Smooth muscle cell (in vitro differentiated cells): ENCODE measurements around the gene INKA1. TPM values are rescaled to one million over a fixed set of nuclear protein-coding genes. Genes with fewer than 3 reads are reported as not detected.

ENCODE experiments used
- DNase-seq: peaks from one replicate; lab custom pipeline; 2025; ENCODE audit not compliant: unreplicated experiment; lab: John Stamatoyannopoulos, UW
- H2AFZ ChIP-seq: fragments of 200-600 bp; sonication (generic); 2 replicates; pipeline ENCODE4 v1.6.0; 2016; ENCODE audit warnings: antibody characterized with exemption, low read depth, mild to moderate bottlenecking
- H3F3A ChIP-seq: fragments of 200-600 bp; sonication (generic); 2 replicates; pipeline ENCODE4 v1.6.0; 2017; ENCODE audit warnings: antibody characterized with exemption, low read depth
- H3K27ac ChIP-seq: fragments of 200-600 bp; sonication (generic); 2 replicates; pipeline ENCODE4 v1.5.1; 2016; ENCODE audit warnings: low read depth, mild to moderate bottlenecking
- H3K27me3 ChIP-seq: fragments of 200-600 bp; sonication (generic); 2 replicates; pipeline ENCODE4 v1.6.1; 2016; ENCODE audit warnings: low read depth, mild to moderate bottlenecking
- H3K36me3 ChIP-seq: fragments of 200-600 bp; sonication (generic); 2 replicates; pipeline ENCODE4 v1.5.1; 2016; ENCODE audit warnings: low read depth
- H3K4me1 ChIP-seq: fragments of 200-600 bp; sonication (generic); 2 replicates; pipeline ENCODE4 v1.5.1; 2016; ENCODE audit warnings: low read depth
- H3K4me2 ChIP-seq: fragments of 200-600 bp; sonication (generic); 2 replicates; pipeline ENCODE4 v1.6.0; 2016; ENCODE audit warnings: mild to moderate bottlenecking
- H3K4me3 ChIP-seq: fragments of 200-600 bp; sonication (generic); 2 replicates; pipeline ENCODE4 v1.5.1; 2016; ENCODE audit warnings: mild to moderate bottlenecking
- H3K79me2 ChIP-seq: fragments of 200-600 bp; sonication (generic); 2 replicates; pipeline ENCODE4 v1.6.0; 2016; ENCODE audit warnings: low read depth, mild to moderate bottlenecking
- H3K9ac ChIP-seq: fragments of 200-600 bp; sonication (generic); 2 replicates; pipeline ENCODE4 v1.6.0; 2016; ENCODE audit warnings: low read depth
- H3K9me3 ChIP-seq: fragments of 200-600 bp; sonication (generic); replicated peaks from 2 replicates; pipeline ENCODE4 v1.5.1; 2016; ENCODE audit warnings: low read depth
- H4K20me1 ChIP-seq: fragments of 200-600 bp; sonication (generic); 2 replicates; pipeline ENCODE4 v1.6.0; 2016; ENCODE audit warnings: low read depth
- CTCF ChIP-seq: fragments of 200-600 bp; sonication (generic); IDR thresholded peaks from 2 replicates; pipeline ENCODE4 v1.5.1; 2017; ENCODE audit warnings: borderline replicate concordance, mild to moderate bottlenecking, antibody characterized with exemption; ENCODE audit not compliant: insufficient read depth, poor library complexity, severe bottlenecking
- WGBS: methylation state at CpG from one replicate; pipeline ENCODE4 v1.1.7; 2016; ENCODE audit warnings: low lambda C conversion rate; 5-methylcytosine and 5-hydroxymethylcytosine counted together
- polyA plus RNA-seq: library from polyadenylated mRNA; unstranded; fragments of >200 nt; fragmentation: Nextera tagmentation; extraction: Ambion mirVana; gene quantifications from 2 replicates; pipeline ENCODE4 v1.2.1, GENCODE V29; 2016
- total RNA-seq: library from RNA; depleted of rRNA; stranded (reverse); fragments of >200 nt; gene quantifications from 2 replicates; pipeline ENCODE4 v1.2.3, GENCODE V29; 2014

Gene INKA1
- total and polyA plus RNA-seq, 2 experiments from 2014 or later = 2.5 to 8.1 TPM

- WGBS = 62% methylated on average over 3 of the region's 3 CpGs
- Histone ChIP-seq H3K36me3 (no peaks in the 10 kb centered on the region), H3F3A (no peaks in the 10 kb centered on the region), H2AFZ (no peak overlapping the region), H3K9me3 (no peaks in the 10 kb centered on the region), H3K4me2 (peak overlapping the region; percentile 61), H4K20me1 (no peaks in the 10 kb centered on the region), H3K27me3 (no peaks in the 10 kb centered on the region), H3K9ac (no peak overlapping the region), H3K4me1 (peaks cover 6% of the 10 kb centered on the region), H3K27ac (peak overlapping the region; percentile 4), H3K4me3 (no peak overlapping the region), H3K79me2 (no peaks in the 10 kb centered on the region)
- no peak for TF ChIP-seq CTCF
- no peak for DNase-seq
Observed at GRCh38 chr3:49805367-49805782, 2.3 kb downstream of the INKA1 start.

- H3K27ac ChIP-seq = peak overlapping the region; percentile 4
- no peaks in the 10 kb centered on the region for H3K36me3 ChIP-seq
- H2AFZ ChIP-seq = no peak overlapping the region
- no peaks in the 10 kb centered on the region for H3K9me3 ChIP-seq
- DNase-seq = peak; percentile 33
- 32% methylated on average over 9 of the region's 11 CpGs for WGBS
- no peaks in the 10 kb centered on the region for H3F3A ChIP-seq
- H3K79me2 ChIP-seq = no peaks in the 10 kb centered on the region
- peak overlapping the region; percentile 61 for H3K4me2 ChIP-seq
- H3K9ac ChIP-seq = no peak overlapping the region
- no peak for TF ChIP-seq CTCF
- H3K4me3 ChIP-seq = no peak overlapping the region
- no peaks in the 10 kb centered on the region for H4K20me1 ChIP-seq
- peaks cover 6% of the 10 kb centered on the region for H3K4me1 ChIP-seq
- H3K27me3 ChIP-seq = no peaks in the 10 kb centered on the region
Observed at GRCh38 chr3:49805897-49806701, 3.0 kb downstream of the INKA1 start.

GRCh38 chr3:49806850-49807249 lies 3.8 kb downstream of the INKA1 start:
- H3K9ac ChIP-seq = no peak overlapping the region
- no peaks in the 10 kb centered on the region for H3K27me3 ChIP-seq
- H3K4me1 ChIP-seq = peaks cover 6% of the 10 kb centered on the region
- no peak overlapping the region for H2AFZ ChIP-seq
- H3K9me3 ChIP-seq = no peaks in the 10 kb centered on the region
- no peak overlapping the region for H3K4me2 ChIP-seq
- WGBS = 88% methylated on average over 2 of the region's 2 CpGs
- H3K27ac ChIP-seq = no peak overlapping the region
- DNase-seq = no peak
- no peaks in the 10 kb centered on the region for H3K36me3 ChIP-seq
- no peaks in the 10 kb centered on the region for H4K20me1 ChIP-seq
- no peak for TF ChIP-seq CTCF
- no peaks in the 10 kb centered on the region for H3K79me2 ChIP-seq
- no peaks in the 10 kb centered on the region for H3F3A ChIP-seq
- H3K4me3 ChIP-seq = no peak overlapping the region
